NCI-H187 treated with DMSO at 0.1 percent for 48 hours (cell line): ENCODE measurements around the gene MACF1.
"Not testable (repeated sequence)": the region's sequence is repeated elsewhere in the genome, so short reads cannot be mapped to it uniquely, and the experiment has no call there.

Experiments
- DNase-seq: peaks from one replicate; lab custom pipeline; 2025; lab: John Stamatoyannopoulos, UW

MACF1 gene

GRCh38 chr1:39492118-39493042 is 287.9 kb downstream of the MACF1 start:
- not testable (repeated sequence) for DNase-seq

- DNase-seq = not testable (repeated sequence)
These were observed 288.7 kb downstream of the MACF1 start for GRCh38 chr1:39493043-39493810.

- DNase-seq = no peak
These were observed 290.3 kb downstream of the MACF1 start for GRCh38 chr1:39494671-39495410.

GRCh38 chr1:39496520-39496919 is 292.0 kb downstream of the MACF1 start:
- not testable (repeated sequence) for DNase-seq

GRCh38 chr1:39497585-39497984 is 293.1 kb downstream of the MACF1 start:
- no peak for DNase-seq

GRCh38 chr1:39498096-39498710 is 293.7 kb downstream of the MACF1 start:
- not testable (repeated sequence) for DNase-seq

- DNase-seq = not testable (repeated sequence)
These were observed 294.3 kb downstream of the MACF1 start for GRCh38 chr1:39498821-39499220.

GRCh38 chr1:39499668-39500067 is 295.2 kb downstream of the MACF1 start:
- no peak for DNase-seq

GRCh38 chr1:39500862-39501389 is 296.4 kb downstream of the MACF1 start:
- DNase-seq = no peak

- DNase-seq = no peak
These were observed 297.2 kb downstream of the MACF1 start for GRCh38 chr1:39501666-39502065.

- not testable (repeated sequence) for DNase-seq
These were observed 299.9 kb downstream of the MACF1 start for GRCh38 chr1:39504436-39504835.

GRCh38 chr1:39505289-39505688 is 300.8 kb downstream of the MACF1 start:
- DNase-seq = no peak

- DNase-seq = no peak
These were observed 302.9 kb downstream of the MACF1 start for GRCh38 chr1:39507230-39507928.

- no peak for DNase-seq
These were observed 303.8 kb downstream of the MACF1 start for GRCh38 chr1:39508266-39508665.

- no peak for DNase-seq
These were observed 304.4 kb downstream of the MACF1 start for GRCh38 chr1:39508857-39509305.

GRCh38 chr1:39509360-39510009 is 305.0 kb downstream of the MACF1 start:
- DNase-seq = no peak

GRCh38 chr1:39510570-39511186 is 306.2 kb downstream of the MACF1 start:
- DNase-seq = not testable (repeated sequence)

GRCh38 chr1:39511477-39511876 is 307.0 kb downstream of the MACF1 start:
- DNase-seq = not testable (repeated sequence)

- not testable (repeated sequence) for DNase-seq
These were observed 307.8 kb downstream of the MACF1 start for GRCh38 chr1:39512234-39512847.
